AG09319 (cell line): ENCODE data around the gene SLC25A46.

Experiments used
- DNase-seq: peaks from one replicate; pipeline ENCODE4 v3.0.0-alpha.2; 2010; ENCODE audit warnings: low read depth; ENCODE audit errors: extremely low read depth
- CTCF ChIP-seq: IDR thresholded peaks from 2 replicates; pipeline ENCODE4 v1.5.1; 2011; ENCODE audit warnings: low read depth, mild to moderate bottlenecking, inconsistent platforms, low read length, moderate library complexity

The SLC25A46 gene

GRCh38 chr5:110736753-110737152 is 2.1 kb upstream of the SLC25A46 start:
- DNase-seq = no peak
- no peak for TF ChIP-seq CTCF

GRCh38 chr5:110738503-110738811 is 350 bp upstream of the SLC25A46 start:
- no peak for TF ChIP-seq CTCF
- DNase-seq = no peak

GRCh38 chr5:110751902-110752762 is 13.3 kb downstream of the SLC25A46 start:
- no peak for DNase-seq
- TF ChIP-seq CTCF = no peak

GRCh38 chr5:110752953-110753352 is 14.1 kb downstream of the SLC25A46 start:
- TF ChIP-seq CTCF = no peak
- DNase-seq = no peak

- no peak for DNase-seq
- no peak for TF ChIP-seq CTCF
Measured at GRCh38 chr5:110753600-110753999, 14.8 kb downstream of the SLC25A46 start.

- no peak for DNase-seq
- no peak for TF ChIP-seq CTCF
Measured at GRCh38 chr5:110754181-110754580, 15.4 kb downstream of the SLC25A46 start.

- DNase-seq = no peak
- peak; percentile 53 for TF ChIP-seq CTCF
Measured at GRCh38 chr5:110757118-110757729, 18.4 kb downstream of the SLC25A46 start.
